ENCODE data around the gene EWSR1.

Gene EWSR1

DNA sequence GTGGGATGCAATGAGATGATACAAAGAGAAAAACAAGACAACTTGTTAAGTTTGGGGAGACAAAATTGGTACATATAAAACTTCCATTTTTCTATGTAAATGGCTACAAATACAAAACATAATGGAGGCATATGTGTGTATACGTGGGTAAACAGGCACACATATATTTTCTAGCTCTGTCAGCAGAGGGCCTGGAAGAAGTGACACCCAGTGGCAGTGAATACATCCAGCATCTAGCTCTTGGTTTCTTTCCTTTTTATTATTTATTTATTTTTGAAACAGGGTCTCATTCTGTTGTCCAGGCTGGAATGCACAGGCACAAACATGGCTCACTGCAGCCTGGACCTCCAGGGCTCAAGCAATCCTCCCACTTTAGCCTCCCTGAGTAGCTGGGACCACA lies 52.5 kb downstream of the EWSR1 start:
- no peak for DNase-seq

DNA sequence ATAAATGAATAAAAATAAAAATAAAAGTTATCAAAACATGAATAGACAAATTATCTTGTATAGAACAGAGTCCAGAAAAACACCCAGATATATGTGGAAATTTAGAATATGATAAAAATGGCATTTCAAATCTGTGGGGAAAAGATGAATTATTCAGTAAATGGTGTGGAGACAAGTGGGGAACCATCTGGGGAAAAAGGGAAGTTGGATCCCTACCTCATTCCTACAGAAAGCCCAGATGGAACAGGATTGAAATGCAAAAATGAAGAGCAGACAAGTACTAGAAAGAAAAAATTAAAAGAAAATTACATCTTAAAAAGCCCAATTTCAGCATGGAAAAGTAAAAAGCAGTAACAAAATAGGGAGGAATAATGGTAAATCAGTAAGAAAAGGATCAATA lies 55.6 kb downstream of the EWSR1 start:
- DNase-seq = no peak

GRCh38 chr22:29325356-29325755 lies 57.3 kb downstream of the EWSR1 start:
- no peak for DNase-seq

- no peak for DNase-seq
These were observed 57.8 kb downstream of the EWSR1 start for GRCh38 chr22:29325785-29326315.

DNA sequence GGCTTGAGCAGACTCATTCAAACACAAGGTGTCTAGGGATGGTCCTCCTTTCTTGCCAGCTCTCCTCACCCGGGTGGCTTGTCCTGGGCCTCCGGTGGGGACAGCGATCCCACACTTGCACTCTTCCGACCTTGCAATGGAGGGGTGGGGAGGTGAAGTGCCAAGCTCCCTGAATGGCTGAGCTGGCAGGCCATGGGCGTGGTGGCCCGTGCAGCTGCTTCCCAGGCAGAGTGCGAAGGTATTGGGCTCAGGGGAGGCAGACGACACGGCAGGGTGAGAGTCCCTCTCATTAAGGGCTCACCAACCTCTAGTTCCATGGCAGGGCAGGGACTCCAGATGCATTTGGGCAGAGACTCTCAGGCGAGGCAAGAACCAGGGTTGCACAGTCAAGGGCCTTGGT lies 58.4 kb downstream of the EWSR1 start:
- no peak for DNase-seq

GRCh38 chr22:29327089-29327764 lies 59.2 kb downstream of the EWSR1 start:
- no peak for DNase-seq

DNA sequence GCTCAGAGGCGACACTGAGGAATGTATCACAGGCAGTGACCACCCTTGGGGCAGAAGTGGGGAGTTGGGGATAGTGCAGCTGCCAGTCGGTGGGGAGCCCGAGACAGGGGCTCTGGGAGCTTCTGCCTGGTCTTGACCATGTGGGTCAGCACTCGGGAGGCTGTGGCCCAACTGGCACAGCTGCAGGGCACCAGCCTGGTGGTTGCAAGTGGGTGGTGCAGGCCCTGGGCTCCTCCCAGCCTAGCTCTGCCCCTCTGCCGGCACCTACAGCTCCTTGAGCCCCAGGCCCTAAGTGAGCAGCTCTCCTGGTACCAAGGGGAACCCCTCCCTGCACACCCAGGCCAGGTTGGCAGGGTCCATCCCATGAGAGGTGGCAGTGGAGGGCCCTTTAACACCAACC lies 60.0 kb downstream of the EWSR1 start:
- DNase-seq = no peak

- no peak for DNase-seq
These were observed 60.8 kb downstream of the EWSR1 start for GRCh38 chr22:29328566-29329500.

DNA sequence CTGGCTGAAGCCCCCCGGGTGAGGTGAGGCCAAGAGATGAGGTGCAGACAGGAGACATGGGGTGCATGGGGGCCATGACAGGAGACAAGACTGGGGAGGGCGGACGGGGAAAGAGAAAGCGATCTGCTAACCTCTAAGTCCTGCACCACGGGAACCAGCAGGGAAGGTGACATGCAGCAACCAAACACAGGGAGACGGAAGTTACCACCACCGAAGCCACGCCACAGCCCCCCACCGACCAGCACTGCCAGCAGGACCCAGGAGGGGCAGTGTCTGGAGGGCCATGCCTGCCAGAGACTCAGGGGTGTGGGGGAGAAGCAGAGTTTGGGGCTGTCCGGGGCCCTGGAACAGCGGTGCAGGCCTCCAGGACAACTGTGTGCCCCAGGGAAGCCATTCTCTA lies 61.5 kb downstream of the EWSR1 start:
- DNase-seq = no peak

DNA sequence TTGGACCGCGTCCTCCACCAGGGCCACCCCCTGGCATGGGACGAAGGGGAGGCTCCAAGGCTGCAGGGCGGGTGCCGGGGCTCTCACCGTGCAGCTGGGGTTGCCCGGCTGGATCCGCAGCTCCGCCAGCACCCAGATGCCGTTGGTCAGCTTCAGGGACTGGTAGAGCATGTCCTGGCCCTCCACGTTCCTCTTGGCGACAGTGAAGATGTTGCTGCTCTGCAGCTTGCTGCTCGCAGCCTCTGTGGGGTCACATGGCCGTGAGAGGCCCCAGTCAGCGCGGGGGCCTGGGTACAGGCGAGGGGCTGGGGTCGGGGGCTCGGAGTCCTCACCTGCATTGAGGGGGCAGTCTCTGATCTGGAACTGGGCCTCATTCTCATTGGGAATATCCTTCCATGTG lies 62.2 kb downstream of the EWSR1 start:
- DNase-seq = no peak

DNA sequence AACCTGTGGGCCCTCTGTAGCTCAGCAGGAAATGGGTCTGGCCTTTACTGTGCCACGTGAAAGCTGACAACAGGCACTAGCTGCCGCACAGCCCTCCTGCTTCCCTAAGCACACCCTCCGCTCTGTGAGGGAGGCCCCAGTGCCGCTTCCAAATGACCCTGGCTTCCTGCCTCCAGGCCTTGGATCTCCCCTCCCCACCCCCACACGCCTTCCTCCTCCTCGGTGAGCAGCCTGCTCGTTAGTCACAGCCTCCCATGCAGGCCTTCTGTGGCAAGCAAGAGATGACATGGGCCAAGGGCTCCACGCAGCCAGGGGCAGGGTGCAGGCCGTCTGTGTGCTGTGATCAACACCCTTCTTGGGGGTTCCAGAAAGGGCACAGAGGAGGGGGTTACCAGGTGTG lies 62.7 kb downstream of the EWSR1 start:
- no peak for DNase-seq

GRCh38 chr22:29331213-29331612 lies 63.1 kb downstream of the EWSR1 start:
- no peak for DNase-seq

DNA sequence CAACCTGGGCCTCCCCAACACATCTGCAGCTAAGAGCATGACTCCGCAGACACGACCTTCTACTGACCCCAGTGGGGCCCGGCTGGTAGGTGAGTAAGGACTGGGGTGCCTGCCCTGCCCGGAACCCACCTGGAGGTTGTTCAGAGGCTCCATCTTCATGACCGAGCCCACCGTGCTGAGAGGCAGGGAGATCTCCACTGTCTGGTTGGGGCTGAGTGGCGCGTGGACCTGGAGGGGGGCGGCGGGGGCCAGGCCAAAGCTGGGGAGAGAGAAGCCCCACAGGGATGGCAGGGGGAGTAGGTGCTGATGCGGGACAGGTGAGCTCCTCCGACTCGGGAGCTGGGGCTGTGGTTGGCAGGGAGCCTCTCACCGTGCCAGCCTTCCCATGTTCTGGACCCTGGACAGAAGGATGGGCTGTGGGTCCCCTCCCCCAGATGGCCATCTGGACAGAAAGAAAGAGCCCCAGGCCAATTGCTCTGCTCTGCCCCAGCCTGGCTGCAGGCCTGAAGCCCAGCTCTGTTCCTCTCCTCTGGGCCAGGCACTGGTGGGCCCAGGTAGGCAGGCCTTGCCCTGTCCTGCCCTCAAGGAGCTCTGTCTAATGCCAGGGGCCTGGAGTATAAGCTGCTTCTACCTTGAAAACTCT lies 63.7 kb downstream of the EWSR1 start:
- no peak for DNase-seq

DNA sequence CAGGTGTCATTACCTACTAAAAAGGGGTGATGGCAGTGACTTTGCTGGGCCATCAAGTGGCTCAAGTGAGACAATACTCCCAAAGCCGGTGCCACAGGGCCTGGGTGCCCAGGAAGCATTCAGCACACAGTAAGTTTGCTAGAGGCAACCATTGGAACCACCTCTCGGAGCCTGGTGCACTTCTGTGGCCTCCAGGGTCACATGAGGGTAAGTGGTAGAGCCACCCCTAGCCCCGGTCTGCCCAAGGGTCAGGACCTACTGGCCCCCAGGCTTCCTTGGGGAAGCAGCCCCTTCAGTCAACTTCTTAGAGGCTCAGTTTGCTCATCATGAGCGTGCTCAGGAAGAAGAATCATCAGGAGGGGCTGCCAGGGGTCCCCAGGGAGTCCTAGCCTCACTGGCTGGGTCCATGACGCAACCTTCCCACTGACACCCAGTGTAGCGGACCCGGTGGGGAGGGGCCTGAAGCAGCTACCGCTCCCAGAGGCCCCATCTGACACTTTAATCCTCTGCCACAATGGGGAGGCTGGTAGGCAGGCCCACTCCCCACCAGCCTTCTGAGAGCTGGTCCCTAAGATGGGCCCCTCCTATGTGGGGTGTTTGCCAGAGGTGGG lies 64.9 kb downstream of the EWSR1 start:
- DNase-seq = no peak

GRCh38 chr22:29334148-29334547 lies 66.1 kb downstream of the EWSR1 start:
- no peak for DNase-seq

DNA sequence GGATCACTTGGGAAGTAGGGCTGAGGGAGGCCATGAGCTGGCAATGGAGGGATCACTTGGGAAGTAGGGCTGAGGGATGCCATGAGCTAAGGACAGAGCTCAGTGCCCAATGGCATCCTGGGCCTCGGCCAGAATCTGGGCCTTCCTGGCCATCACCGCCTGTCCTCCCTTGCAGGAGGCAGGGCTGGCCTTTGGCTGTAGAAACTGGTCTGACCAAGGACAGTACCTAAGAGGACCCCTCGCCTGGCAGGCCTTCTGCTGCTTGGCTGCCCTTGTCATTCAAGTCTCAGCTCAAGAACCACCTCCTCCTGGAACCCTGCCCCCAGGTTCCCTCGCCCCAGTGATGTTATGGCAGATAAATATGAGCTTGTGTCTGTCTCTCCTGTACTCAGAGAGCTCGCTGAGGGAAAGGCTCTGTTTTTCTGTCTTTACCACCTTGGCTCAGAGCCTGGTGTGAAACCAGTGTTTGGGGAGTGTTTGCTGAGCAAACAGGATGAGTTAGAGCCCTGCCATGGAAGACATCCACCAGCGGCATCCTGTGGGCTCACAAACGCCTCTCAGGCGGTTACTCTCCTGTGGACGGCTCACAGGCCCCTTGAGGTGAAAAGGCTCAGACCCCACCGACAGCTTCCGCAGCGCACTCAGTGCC lies 66.8 kb downstream of the EWSR1 start:
- DNase-seq = no peak

- DNase-seq = no peak
These were observed 67.6 kb downstream of the EWSR1 start for GRCh38 chr22:29335656-29336055.

GRCh38 chr22:29336751-29337490 lies 68.9 kb downstream of the EWSR1 start:
- no peak for DNase-seq

DNA sequence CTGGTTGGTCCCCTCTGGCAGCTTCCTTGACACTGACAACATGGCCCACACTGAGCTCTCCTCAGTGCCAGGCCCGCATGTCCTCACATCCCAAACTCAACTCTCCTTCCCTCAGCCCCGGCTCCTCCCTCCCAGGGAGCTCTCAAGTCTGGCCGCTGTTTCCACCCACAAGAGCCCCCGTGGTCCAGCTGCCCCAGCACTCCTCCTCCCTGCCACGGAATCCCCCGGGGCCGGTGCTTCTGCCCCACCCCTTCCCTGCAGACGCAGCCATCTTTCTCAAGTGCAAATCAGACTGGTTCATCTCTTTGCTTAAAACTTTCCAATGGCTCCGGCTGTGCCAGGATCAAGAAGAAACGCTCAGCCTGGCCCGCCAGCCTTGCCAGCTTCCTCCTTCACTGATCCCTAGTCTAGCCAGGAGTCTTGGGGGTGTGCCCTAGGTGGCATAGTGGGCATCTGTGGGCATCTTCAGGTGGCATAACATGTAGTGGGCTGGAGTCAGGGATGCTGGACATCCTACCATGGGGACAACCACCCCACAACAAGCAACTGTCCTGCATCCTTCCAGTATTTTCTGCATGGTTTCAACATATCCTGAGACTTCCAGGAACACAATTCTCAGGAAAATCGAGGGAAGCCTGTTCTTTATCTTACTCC lies 69.7 kb downstream of the EWSR1 start:
- DNase-seq = no peak

DNA sequence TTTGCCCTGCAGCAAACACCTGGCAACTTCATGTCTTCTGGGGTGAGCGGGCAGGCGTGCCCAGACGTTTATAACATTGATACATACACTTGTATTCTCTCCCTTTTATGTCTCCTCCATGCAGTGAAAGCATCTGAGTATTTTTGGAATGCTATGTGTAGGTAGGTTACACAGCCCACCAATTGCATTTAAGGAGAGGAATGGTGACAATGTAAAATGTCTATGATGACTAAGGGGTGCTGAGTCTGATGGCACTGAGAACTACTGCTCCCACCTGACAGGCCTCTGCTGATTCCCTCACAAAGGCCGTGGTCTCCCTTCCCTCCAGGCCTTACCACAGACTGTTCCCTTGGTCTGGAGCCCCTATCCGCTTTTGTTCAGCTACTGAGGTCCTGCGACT lies 70.3 kb downstream of the EWSR1 start:
- no peak for DNase-seq
